Heart right ventricle (tissue), 16 donors: ENCODE measurements around the gene PNLIPRP1. TPM values are rescaled to one million over a fixed set of nuclear protein-coding genes. Genes with fewer than 3 reads are reported as not detected.

Experiments
- ATAC-seq, 8 donors: fragments of 200-7000 bp; cut with Tn5 transposase; one replicate each; pipeline ENCODE4 v1.9.1; 2020; ENCODE audit warnings: mild to moderate bottlenecking in 8 of 8, moderate library complexity in 8 of 8, moderate number of reproducible peaks in 1 of 8
- DNase-seq, 2 donors: peaks; one replicate each; pipeline ENCODE4 v3.0.0-alpha.2; 2020
- H3K27ac ChIP-seq, 10 donors: fragments of 200-600 bp; sonication (generic) in 2 of 10; one replicate each; pipeline versions ENCODE4 v1.5.0 to v1.8.0; 2020 to 2022; ENCODE audit warnings: mild to moderate bottlenecking in 3 of 10
- H3K27me3 ChIP-seq, 7 donors: fragments of 200-600 bp; one replicate each; pipeline ENCODE4 v1.8.0; 2021 to 2022; ENCODE audit warnings: mild to moderate bottlenecking in 2 of 7
- H3K36me3 ChIP-seq, 9 donors: fragments of 200-600 bp; sonication (generic) in 1 of 9; one replicate each; pipeline versions ENCODE4 v1.5.0 to v1.8.0; 2020 to 2022; ENCODE audit warnings: mild to moderate bottlenecking in 2 of 9
- H3K4me1 ChIP-seq, 9 donors: fragments of 200-600 bp; sonication (generic) in 1 of 9; one replicate each; pipeline versions ENCODE4 v1.5.0 to v1.8.0; 2020 to 2022; ENCODE audit warnings: mild to moderate bottlenecking in 4 of 9
- H3K4me3 ChIP-seq, 10 donors: fragments of 200-600 bp; sonication (generic) in 2 of 10; one replicate each; pipeline versions ENCODE4 v1.5.0 to v1.8.0; 2020 to 2022; ENCODE audit warnings: mild to moderate bottlenecking in 7 of 10, moderate library complexity in 2 of 10
- H3K9me3 ChIP-seq, 11 donors: fragments of 200-600 bp in 10 of 11; sonication (generic) in 2 of 11; one replicate each; pipeline versions ENCODE4 v1.5.0 to v1.8.0; 2013 to 2022; ENCODE audit warnings: mild to moderate bottlenecking in 2 of 11, control low read depth in 1 of 11, moderate library complexity in 1 of 11
- CTCF ChIP-seq, 9 donors: fragments of 200-600 bp; sonication (generic) in 2 of 9; IDR thresholded peaks; one replicate each; pipeline versions ENCODE4 v1.5.0 to v1.8.0; 2021 to 2022; ENCODE audit warnings: antibody characterized with exemption in 9 of 9, mild to moderate bottlenecking in 5 of 9, moderate library complexity in 1 of 9
- WGBS, 2 donors: extraction: QIAGEN DNeasy Blood & Tissue Kit; methylation state at CpG; one replicate each; pipeline ENCODE4 v1.1.7; 2013; ENCODE audit warnings: inconsistent platforms in 1 of 2; 5-methylcytosine and 5-hydroxymethylcytosine counted together
- intact Hi-C, 10 donors: fragments of 100-400 bp; cut with DNase I; formaldehyde crosslinking; loops; one replicate each; pipeline versions ENCODE4 v1.11.1 to v1.14.2; 2022
- polyA plus RNA-seq, 2 donors: library from polyadenylated mRNA; stranded (reverse); fragments of 200-250 nt; gene quantifications; one replicate each; pipeline ENCODE4 v1.2.3, GENCODE V29; 2013
- total RNA-seq, 10 donors: library from RNA; stranded (reverse); fragmentation: NEBNext Ultra II Directional in 3 of 10; extraction: Animal tissue kit (Norgen Biotek cat#: 25700) in 3 of 10; gene quantifications; one replicate each; pipeline versions ENCODE4 v1.2.1 to v1.2.4, GENCODE V29; 2021 to 2023
- donor health status: Arrhythmogenic right ventricular cardiomyopathy.
- donor health status: ischemic (EF 13 %, LVEDD 7.1; RV severe dilation, severe dysfunction).
- donor health status: healthy with polysubstance abuse.
- donor health status: DM: no; HTN: yes; CAD: no.
- donor health status: DM: no; HTN: no; CAD: no.
- donor health status: ischemic (EF 25% LVEDD 6.9; RV normal size, moderate dysfunction).
- donor health status: ischemic (EF 25% LVEDD 5.7; RV mildly dilated, moderate dysfunction).
- donor health status: healthy.
- donor health status: DM: yes; HTN: yes; CAD: no.
- donor health status: Ischemic cardiomyopathy.
- donor health status: ischemic (EF 35%, LVEDD 5.7; RV mildly dilated, moderate dysfunction).
- donor health status: nonischemic (EF 11% LVEDD 7.7; RV severe dilation, severe dysfunction).
- donor health status: DM: yes; HTN: yes; CAD: no.
- donor health status: PGD.
- donor health status: ischemic (EF 29% LVEDD 5.4; RV normal size, mild dysfunction).
- donor health status: nonischemic (EF 23%, LVEDD 6.1; RV moderate dilation, normal function).

Gene PNLIPRP1
- total and polyA plus RNA-seq, 12 donors: 0.16 to 1.2 (median 0.64) TPM; not detected in 4

- 68 to 75% methylated on average over 20 of the region's 20 CpGs for WGBS, 2 donors
- Histone ChIP-seq H3K4me1 (no peaks in the 10 kb centered on the region), H3K36me3 (no peaks in the 10 kb centered on the region), H3K27ac (no peak within 1 kb of the TSS), H3K27me3 (peaks cover 0 to 29% (median 16%) of the 10 kb centered on the region in 7 donors), H3K9me3 (peaks cover 0 to 3% (median 0%) of the 10 kb centered on the region in 11 donors), H3K4me3 (no peak within 1 kb of the TSS)
- DNase-seq (no peak), ATAC-seq (peak in 3 of 8 donors; percentile 17 to 42 (median 20))
- intact Hi-C loops: no loop called here
- TF ChIP-seq CTCF (IDR thresholded peaks at IDR 0.05): no peak
These were observed 30.0 kb downstream of the PNLIPRP1 start, which contains the start of gene PNLIPRP2 for GRCh38 chr10:116620423-116621400. Gene PNLIPRP2 (plus strand): TSS chr10:116620953.

DNA sequence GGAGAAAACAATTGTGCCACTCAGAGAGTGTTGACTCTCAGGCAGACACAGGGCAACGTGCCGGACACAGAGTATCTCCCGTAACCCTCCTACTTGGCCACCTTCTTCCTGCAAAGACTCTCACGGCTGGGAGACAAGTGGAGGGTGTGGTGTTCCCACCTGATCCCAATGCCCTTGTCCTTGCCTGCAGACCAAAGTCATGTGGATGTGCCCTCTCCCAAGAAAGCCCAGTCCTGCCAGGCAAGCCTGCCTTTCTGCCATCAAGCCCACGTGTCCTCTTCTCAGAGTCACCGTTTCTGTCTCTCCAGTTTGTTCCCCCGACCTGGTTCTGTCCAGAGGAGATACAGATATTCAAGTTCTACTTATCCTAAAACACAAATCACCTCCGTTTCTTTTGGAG is 30.7 kb downstream of the PNLIPRP1 start:
- DNase-seq: no peak
- TF ChIP-seq CTCF (IDR thresholded peaks at IDR 0.05): no peak
- no peak for ATAC-seq
- intact Hi-C loops: no loop called here
- Histone ChIP-seq H3K9me3 (peaks cover 0 to 3% (median 0%) of the 10 kb centered on the region in 11 donors), H3K36me3 (no peaks in the 10 kb centered on the region), H3K4me3 (no peak overlapping the region), H3K4me1 (no peaks in the 10 kb centered on the region), H3K27ac (no peak overlapping the region), H3K27me3 (peaks cover 0 to 36% (median 23%) of the 10 kb centered on the region in 7 donors)
- 77 to 87% methylated on average over 8 of the region's 8 CpGs for WGBS, 2 donors

GRCh38 chr10:116621934-116622655 is 31.3 kb downstream of the PNLIPRP1 start:
- intact Hi-C loops: no loop called here
- peaks cover 0 to 3% (median 0%) of the 10 kb centered on the region in 11 donors for H3K9me3 ChIP-seq
- ATAC-seq (no peak), DNase-seq (no peak)
- no peak overlapping the region for H3K4me3 ChIP-seq
- peaks cover 0 to 37% (median 29%) of the 10 kb centered on the region in 7 donors for H3K27me3 ChIP-seq
- no peaks in the 10 kb centered on the region for H3K36me3 ChIP-seq
- TF ChIP-seq CTCF (IDR thresholded peaks at IDR 0.05): no peak
- H3K27ac ChIP-seq: no peak overlapping the region
- H3K4me1 ChIP-seq: no peaks in the 10 kb centered on the region
- WGBS, 2 donors: 79 to 87% methylated on average over 11 of the region's 11 CpGs

DNA sequence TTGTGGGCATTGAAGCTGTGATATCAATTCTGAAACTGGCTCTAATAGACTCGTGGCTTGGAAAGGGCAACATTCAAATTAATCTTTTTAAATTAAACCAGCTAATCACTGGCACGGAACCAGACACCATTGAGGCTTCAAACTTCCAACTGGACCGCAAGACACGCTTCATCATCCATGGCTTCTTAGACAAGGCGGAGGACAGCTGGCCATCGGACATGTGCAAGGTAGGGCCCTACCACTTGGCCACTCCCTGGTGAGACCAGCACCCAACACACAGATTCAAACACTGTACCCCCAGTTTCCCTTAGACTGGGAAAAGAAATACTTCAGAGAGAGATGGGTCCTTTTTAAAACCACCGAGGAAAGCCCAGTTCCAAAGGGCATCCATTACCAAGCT is 35.1 kb downstream of the PNLIPRP1 start:
- H3K27me3 ChIP-seq: peaks cover 0 to 52% (median 40%) of the 10 kb centered on the region in 7 donors
- H3K36me3 ChIP-seq: no peaks in the 10 kb centered on the region
- intact Hi-C loops: no loop called here
- H3K9me3 ChIP-seq: no peaks in the 10 kb centered on the region
- 88 to 91% methylated on average over 7 of the region's 7 CpGs for WGBS, 2 donors
- DNase-seq (no peak), ATAC-seq (no peak)
- no peak overlapping the region for H3K4me3 ChIP-seq
- TF ChIP-seq CTCF (IDR thresholded peaks at IDR 0.05): no peak
- H3K4me1 ChIP-seq: peaks cover 0 to 6% (median 0%) of the 10 kb centered on the region in 9 donors
- H3K27ac ChIP-seq: no peak overlapping the region
